D341Med (cell line): ENCODE measurements around the gene BANF2.
"Not testable (repeated sequence)": the region's sequence is repeated elsewhere in the genome, so short reads cannot be mapped to it uniquely, and the experiment has no call there.

Experiments
- DNase-seq: peaks from one replicate; pipeline ENCODE4 v3.0.0; 2012; ENCODE audit warnings: low spot score

The BANF2 gene

DNA sequence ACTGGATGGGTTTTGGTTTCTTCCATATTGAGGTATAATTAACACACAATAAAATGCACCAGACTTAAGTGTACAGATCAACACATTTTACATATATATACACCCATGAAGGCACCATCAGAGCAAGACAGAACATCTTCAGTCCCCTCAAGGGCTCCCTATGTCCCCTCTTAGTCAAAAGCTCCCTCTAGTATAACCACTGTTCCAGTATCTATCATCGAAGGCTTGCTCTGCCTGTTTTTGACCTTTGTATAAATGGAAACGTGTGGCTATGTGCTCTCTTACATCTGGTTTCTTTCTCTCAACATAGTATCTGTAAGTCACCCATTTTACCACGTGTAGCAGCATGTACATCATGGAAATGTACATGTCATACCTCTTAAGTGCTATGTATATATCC lies 66.5 kb downstream of the BANF2 start:
- DNase-seq, result no peak

- DNase-seq, result no peak
These were observed 67.9 kb downstream of the BANF2 start for GRCh38 chr20:17767624-17768023.

GRCh38 chr20:17768271-17768670 lies 68.5 kb downstream of the BANF2 start:
- no peak for DNase-seq

GRCh38 chr20:17769716-17770115 lies 70.0 kb downstream of the BANF2 start:
- not testable (repeated sequence) for DNase-seq

DNA sequence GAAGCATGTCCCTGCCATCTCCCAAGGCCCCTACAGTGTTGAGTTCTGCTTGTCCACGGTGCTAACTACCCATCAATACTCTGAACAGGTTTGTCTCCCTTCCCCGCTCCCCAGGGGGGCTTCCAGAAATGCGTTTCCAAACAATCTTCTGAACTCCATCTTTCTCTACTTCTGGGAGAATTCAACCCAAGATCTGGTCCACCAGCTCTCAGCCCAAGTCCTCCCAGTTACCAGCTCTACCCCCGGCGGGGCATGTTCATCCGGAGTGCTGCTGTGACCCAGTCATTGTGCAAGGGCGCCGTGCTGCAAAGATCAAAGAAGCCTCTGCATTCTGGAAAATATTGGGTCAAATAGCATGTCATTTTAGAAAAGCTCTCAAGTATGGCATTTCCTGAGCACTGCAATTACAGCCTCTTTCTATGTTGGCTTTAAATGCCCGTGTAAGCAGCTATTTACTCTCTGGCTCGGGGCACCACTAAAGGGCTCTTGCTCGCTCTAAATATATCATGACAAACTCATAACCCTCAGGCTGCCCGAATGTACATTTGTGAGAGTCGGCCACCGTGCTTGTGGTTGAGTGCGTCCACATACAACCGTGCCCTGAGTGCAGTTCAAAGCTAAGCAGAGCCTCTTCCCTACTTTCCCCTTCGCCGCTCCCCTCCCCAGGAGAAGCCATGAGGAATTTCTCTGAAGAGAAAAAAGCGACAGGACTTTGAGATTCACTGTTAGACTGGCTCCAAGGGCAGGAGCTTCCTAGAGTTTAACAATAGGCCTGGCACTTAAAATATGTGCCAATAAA lies 71.6 kb downstream of the BANF2 start:
- no peak for DNase-seq

GRCh38 chr20:17772005-17772343 lies 72.2 kb downstream of the BANF2 start:
- DNase-seq, result no peak

DNA sequence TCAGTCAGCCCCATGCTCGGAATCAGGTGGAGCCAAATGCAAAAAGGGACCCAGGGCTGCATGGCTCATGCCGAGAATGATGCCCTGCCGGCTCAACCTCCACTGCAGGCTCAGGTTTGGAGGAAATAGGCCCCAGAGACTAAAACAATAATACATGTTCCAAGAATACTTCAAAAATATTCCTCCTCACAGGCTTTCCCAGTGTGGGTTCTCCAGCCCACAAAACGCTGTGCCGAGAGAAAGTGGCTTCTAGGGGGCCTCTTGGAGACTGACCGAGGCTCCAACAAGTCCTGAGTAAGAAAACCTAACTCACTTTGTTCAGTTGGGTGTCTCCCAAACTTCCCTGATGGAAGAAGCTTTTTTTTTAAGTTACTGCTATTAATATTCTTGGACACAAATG lies 73.9 kb downstream of the BANF2 start:
- DNase-seq, result no peak

GRCh38 chr20:17775600-17775999 lies 75.8 kb downstream of the BANF2 start:
- DNase-seq, result no peak

DNA sequence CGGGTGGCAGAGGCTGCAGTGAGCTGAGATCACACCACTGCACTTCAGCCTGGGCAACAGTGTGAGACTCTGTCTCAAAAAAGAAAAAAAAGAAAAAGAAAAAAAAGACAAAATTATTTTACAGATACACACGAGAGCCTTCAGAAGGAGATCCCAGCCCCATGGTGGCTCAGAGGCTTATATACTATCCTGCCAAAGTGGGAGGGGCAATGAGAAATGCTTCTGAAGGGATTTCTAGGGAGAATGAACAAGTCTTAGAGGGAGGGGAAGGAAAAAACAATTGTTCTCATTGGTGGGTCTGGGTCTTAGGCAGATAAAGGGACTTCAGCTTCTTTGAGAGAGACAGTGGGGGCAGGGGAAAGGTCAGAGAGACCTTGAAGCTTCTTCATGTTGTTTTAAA lies 76.8 kb downstream of the BANF2 start:
- no peak for DNase-seq

GRCh38 chr20:17779011-17779410 lies 79.2 kb downstream of the BANF2 start:
- DNase-seq, result not testable (repeated sequence)

- DNase-seq, result no peak
These were observed 83.0 kb downstream of the BANF2 start for GRCh38 chr20:17782768-17783167.

- no peak for DNase-seq
These were observed 83.9 kb downstream of the BANF2 start for GRCh38 chr20:17783671-17784070.

- DNase-seq, result no peak
These were observed 85.2 kb downstream of the BANF2 start for GRCh38 chr20:17785007-17785406.
